ENCODE results near the gene EIF2AK2.
"Not testable (repeated sequence)": the region's sequence is repeated elsewhere in the genome, so short reads cannot be mapped to it uniquely, and the experiment has no call there.

Gene EIF2AK2

DNA sequence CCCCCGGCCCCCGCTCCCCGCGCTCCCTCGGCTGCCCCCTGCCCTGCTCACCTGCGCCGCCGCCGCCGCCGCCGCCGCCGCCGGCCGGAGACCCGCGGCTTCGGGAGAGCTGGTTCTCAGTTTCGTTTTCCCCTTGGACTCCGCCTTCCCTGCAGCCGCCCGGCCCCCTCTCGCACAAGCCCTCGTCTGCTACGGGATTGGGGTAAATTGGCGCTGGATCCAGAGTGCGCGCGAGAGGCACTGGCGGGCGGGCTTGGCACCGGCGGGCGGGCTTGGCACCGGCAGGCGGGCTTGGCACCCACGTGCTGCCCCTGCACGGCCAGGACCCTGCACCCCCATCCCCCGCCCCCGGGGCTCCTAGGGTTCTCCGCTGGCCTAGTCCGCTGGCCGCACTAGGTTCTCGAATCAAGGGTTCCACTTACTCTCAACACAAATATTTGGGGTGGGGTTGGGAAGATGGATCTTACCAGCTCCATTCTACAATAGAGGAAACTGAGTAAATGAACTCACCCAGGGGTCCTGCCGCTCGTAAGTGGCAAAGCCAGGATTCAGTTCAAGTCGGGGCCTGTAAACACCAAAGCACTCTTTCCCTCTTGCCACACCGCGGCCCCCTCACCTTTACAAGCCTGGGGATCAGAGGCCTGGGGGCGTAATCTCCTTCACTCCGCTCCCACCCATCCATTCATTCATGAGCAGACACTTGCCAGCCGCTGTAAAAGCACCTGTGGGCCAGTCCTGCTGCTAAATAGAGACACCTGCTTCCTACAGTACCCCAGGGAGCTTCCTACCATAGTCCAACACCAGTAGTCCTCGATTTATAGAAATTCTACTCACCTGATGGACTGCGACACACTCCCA lies at the start of gene EIF2AK2:
Gene EIF2AK2 (minus strand): TSS at position 124 of the 858 bp plus-strand sequence. CDS start 9,174 bp downstream, outside the sequence.
- peak within 1 kb of the TSS; percentile 47 to 98 (median 91) for H3K27ac ChIP-seq
- peak within 1 kb of the TSS; percentile 83 to 96 (median 91) for H3K4me3 ChIP-seq

DNA sequence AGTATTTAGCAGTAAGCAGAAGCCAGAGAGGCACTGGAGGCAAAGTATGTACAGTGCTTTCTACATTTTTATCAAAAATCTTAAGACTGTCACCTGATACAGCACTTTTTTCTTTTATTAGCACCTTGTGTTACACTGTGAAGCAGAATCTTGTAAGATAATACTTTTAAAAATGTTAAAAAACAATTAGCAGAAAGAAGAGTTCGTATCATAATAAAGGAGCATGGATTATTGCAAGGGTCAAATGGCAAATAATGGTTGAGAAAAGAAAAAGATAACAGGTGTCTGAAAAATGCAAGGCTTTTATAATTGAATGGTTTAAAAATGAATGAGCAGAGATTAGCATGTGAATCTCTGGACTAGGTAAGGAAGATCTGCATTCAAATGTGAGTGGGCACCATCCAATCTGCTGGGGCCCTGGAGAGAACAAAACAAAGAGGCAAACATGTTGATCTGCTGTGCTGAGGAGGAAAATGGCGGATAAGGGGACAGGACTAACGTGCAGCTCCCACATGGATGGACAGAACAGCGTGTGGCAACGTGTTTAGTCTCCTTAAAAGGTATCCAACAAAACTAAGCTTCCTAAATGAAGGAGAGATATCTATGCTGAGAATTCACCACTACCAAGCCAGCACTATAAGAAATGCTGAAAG lies 49.0 kb upstream of the EIF2AK2 start:
- Histone ChIP-seq H3K4me3 (no peak overlapping the region), H3K27ac (no peak overlapping the region)

DNA sequence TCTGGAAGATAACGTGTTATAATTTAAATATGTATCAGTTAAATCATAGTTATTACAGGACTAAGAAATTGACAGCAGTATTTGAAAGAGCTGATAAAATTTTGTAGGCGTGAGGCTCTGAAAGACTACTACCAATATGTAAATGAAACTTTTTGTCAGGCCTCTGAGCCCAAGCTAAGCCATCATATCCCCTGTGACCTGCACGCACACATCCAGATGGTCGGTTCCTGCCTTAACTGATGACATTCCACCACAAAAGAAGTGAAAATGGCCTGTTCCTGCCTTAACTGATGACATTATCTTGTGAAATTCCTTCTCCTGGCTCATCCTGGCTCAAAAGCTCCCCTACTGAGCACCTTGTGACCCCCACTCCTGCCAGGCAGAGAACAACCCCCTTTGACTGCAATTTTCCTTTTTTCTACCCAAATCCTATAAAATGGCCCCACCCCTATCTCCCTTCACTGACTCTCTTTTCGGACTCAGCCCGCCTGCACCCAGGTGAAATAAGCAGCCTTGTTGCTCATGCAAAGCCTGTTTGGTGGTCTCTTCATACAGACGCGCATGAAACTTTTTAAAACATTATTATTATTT lies 48.4 kb upstream of the EIF2AK2 start:
- not testable (repeated sequence) for H3K4me3 ChIP-seq, H3K27ac ChIP-seq

- Histone ChIP-seq H3K4me3 (no peak overlapping the region), H3K27ac (no peak overlapping the region)
Observed at GRCh38 chr2:37203708-37204107, 46.9 kb upstream of the EIF2AK2 start.

- H3K27ac ChIP-seq, result no peak overlapping the region
- no peak overlapping the region for H3K4me3 ChIP-seq
Observed at GRCh38 chr2:37201766-37202165, 45.0 kb upstream of the EIF2AK2 start.

- H3K4me3 ChIP-seq, result no peak overlapping the region
- no peak overlapping the region for H3K27ac ChIP-seq
Observed at GRCh38 chr2:37201208-37201607, 44.4 kb upstream of the EIF2AK2 start.

GRCh38 chr2:37198681-37199065 lies 41.9 kb upstream of the EIF2AK2 start:
- Histone ChIP-seq H3K27ac (no peak overlapping the region), H3K4me3 (no peak overlapping the region)

GRCh38 chr2:37196320-37197195 lies 39.8 kb upstream of the EIF2AK2 start, which contains the start of gene CEBPZOS:
Gene CEBPZOS, plus strand, starts transcription at chr2:37196496. Its CDS starts 3,209 bp downstream, at chr2:37199705.
- H3K27ac ChIP-seq, result peak within 1 kb of the TSS; percentile 71 to 98 (median 89)

GRCh38 chr2:37195862-37196319 lies 39.1 kb upstream of the EIF2AK2 start:
- Histone ChIP-seq H3K27ac (peak overlapping the region in 19 of 21 experiments; percentile 71 to 98 (median 90)), H3K4me3 (peak overlapping the region; percentile 61 to 91 (median 72))

More at GRCh38 chr2:37196320-37197195, 39.8 kb upstream of the EIF2AK2 start, which contains the start of gene CEBPZOS:
- peak within 1 kb of the TSS; percentile 61 to 91 (median 72) for H3K4me3 ChIP-seq

- Histone ChIP-seq H3K27ac (no peak overlapping the region), H3K4me3 (no peak overlapping the region)
Observed at GRCh38 chr2:37192551-37192950, 35.8 kb upstream of the EIF2AK2 start.

- H3K27ac ChIP-seq, result peak overlapping the region in 2 of 21 experiments; percentile 11 to 35
- no peak overlapping the region for H3K4me3 ChIP-seq
Observed at GRCh38 chr2:37191747-37192146, 35.0 kb upstream of the EIF2AK2 start.

- Histone ChIP-seq H3K27ac (peak overlapping the region in 2 of 21 experiments; percentile 11 to 35), H3K4me3 (no peak overlapping the region)
Observed at GRCh38 chr2:37191253-37191652, 34.5 kb upstream of the EIF2AK2 start.

DNA sequence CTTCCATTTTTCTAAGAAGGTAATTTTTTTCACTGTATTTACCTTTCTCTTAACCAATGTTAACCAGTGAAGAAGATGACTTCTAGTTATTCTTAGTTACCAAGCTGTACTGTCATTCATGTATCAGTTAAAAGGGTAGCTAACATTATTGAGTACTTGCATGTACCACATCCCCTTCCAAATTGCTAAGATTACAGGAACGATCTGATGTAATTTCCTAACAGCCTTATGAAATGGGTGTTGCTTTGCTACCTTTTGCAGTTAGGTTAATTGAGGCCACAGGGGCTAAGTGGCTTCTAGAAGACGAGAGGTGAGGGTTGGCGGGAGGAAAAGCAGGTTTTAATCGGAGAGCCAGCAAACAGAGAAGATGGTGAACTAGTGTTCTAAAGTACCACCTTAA lies 33.5 kb upstream of the EIF2AK2 start:
- H3K4me3 ChIP-seq, result no peak overlapping the region
- no peak overlapping the region for H3K27ac ChIP-seq

- Histone ChIP-seq H3K27ac (peak overlapping the region in 2 of 21 experiments; percentile 21), H3K4me3 (no peak overlapping the region)
Observed at GRCh38 chr2:37189452-37190153, 32.8 kb upstream of the EIF2AK2 start.

GRCh38 chr2:37188570-37188969 lies 31.8 kb upstream of the EIF2AK2 start, which contains the start of gene SULT6B1:
Gene SULT6B1, minus strand, starts transcription at chr2:37188670. Its CDS starts 30 bp downstream, at chr2:37188640.
- peak within 1 kb of the TSS in 2 of 21 experiments; percentile 21 for H3K27ac ChIP-seq

GRCh38 chr2:37181726-37182684 lies 25.2 kb upstream of the EIF2AK2 start:
- H3K27ac ChIP-seq, result no peak overlapping the region
- H3K4me3 ChIP-seq, result no peak overlapping the region

More at GRCh38 chr2:37188570-37188969, 31.8 kb upstream of the EIF2AK2 start, which contains the start of gene SULT6B1:
- H3K4me3 ChIP-seq, result no peak within 1 kb of the TSS

DNA sequence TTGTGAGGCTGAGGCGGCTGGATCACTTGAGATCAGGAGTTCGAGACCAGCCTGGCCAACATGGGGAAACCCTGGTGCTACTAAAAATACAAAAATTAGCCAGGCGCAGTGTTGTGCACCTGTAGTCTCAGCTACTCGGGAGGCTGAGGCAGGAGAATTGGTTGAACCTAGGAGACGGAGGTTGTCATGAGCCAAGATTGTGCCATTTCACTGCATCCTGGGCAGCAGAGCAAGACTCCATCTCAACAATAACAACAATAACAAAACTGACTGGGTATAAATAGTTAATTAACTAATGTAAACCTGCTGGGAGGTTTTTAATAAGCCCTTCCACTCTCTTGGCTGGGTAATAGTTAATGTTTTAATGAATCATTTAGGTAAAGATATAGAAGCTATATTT lies 23.9 kb upstream of the EIF2AK2 start:
- H3K27ac ChIP-seq, result peak overlapping the region in 1 of 21 experiments; percentile 6
- no peak overlapping the region for H3K4me3 ChIP-seq

Data from skin epidermis (tissue), 12 donors.